ENCODE data around the gene NTM.

The NTM gene

DNA sequence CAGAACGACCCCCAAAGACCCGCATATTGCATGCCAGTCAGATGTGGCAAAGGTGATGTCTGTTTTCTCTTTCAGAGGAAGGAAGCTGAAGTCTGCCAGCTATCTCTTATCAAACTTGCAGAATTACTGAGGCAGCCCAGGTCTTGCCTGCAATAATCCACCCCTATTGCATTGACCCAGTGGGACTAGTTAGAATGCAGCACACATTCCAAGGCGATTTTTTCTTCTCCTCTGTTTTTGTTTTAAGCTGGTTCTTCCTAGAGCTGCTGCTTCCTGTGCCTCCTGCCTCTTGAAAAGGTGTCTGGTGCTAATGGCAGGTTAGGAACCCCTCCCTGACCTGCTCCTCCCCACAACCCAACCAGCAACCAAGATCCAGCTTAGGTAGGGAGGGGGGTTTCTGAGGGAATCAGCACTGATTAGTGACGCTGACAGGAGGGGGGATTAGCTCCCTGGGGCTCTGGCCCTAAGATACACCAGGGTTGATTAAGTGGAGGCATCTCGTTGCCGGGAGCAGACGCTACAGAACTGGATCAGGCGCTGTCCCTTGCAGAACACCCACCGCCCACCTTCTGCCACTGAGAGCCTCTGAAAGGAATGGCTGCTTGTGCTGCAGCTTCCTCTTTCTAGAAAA, 2.8 kb downstream of the NTM start:
- DNase-seq (ENCODE audit: low spot score), result no peak

- no peak for DNase-seq (ENCODE audit: low spot score)
Measured at GRCh38 chr11:131373756-131374155, 3.3 kb downstream of the NTM start.

- DNase-seq (ENCODE audit: low spot score), result no peak
Measured at GRCh38 chr11:131375421-131375820, 5.0 kb downstream of the NTM start.

DNA sequence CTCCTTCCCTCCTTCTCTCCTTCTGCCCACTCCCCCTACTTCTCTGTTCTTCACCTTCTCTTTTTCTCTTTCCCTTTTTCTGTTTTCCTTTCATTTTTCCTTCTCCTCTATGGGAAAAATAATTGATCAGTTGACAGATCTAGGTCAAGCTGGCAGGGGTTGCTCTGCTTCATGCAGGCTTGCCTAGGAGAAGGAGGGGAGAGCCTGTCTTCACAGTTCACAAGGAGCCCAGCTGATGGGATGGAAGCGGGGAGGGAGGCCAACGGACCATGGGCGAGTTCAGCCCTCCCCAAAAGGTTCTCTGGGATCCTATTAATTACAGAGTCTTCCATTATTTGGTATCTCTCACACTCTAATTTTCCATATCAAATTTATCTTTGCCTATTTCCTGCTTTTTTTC, 5.5 kb downstream of the NTM start:
- DNase-seq (ENCODE audit: low spot score), result no peak

DNA sequence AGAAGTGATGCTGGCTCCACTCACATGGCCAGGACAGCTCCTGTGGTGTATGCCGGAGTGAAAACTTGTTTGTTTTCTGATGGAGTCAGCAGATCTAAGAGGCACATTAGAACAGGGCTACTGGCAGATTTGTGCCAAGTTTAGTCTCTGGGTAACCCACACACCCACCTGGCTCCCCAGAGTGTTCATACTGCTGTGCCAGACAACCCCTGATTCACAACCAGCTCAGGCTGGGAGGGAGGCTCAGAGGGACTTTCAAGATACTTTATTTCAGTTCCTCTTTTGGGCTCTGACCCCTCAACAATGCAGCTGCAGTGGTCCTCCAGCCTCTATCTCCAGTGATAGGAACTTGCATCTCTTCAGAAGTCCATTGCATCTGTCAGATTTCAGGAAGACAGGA, 8.5 kb downstream of the NTM start:
- DNase-seq (ENCODE audit: low spot score), result no peak

DNA sequence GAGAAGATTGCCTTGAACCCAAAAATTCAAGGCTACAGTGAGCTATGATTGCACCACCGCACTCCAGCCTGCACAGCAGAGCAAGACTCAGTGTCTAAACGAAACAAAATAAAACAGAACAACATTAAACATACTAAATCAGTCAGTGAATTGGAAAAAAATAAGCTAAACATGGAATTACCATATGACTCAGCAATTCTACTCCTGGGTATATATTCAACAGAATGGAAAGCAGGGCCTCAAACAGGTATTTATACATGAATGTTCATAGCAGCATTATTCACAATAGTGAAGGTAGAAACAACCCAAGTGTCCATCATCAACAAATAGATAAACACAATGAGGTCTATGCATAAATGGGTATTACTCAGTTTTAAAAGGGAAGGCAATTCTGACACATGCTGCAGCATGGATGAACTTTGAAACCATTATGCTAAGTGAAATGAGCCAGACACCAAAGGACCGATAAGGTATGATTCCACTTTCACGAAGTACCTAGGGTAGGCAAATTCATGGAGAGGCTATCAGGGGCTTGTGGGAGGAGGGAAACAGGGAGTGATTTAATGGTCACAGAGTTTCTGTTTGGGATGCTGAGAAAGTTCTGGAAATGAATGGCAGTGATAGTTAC, 15.5 kb downstream of the NTM start:
- DNase-seq (ENCODE audit: low spot score), result no peak

DNA sequence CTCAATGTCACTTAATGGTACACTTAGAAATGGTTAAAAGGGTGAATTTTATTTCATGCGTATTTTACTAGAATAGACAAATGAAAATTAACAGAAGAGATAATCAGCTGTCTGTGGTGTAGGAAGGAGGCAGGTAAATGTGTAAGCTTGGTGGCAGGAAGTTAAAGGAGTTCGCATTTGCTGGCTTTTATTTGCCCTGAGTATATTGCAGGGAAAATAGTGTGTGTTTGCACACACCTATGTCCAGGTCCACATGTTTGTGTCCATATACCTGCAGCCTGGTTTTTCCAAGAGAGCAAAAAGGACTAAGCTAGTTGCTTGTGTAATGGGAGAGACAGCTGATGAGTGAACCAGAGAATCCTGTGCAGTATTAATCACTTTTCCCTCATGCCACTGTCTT, 16.0 kb downstream of the NTM start:
- no peak for DNase-seq (ENCODE audit: low spot score)

DNA sequence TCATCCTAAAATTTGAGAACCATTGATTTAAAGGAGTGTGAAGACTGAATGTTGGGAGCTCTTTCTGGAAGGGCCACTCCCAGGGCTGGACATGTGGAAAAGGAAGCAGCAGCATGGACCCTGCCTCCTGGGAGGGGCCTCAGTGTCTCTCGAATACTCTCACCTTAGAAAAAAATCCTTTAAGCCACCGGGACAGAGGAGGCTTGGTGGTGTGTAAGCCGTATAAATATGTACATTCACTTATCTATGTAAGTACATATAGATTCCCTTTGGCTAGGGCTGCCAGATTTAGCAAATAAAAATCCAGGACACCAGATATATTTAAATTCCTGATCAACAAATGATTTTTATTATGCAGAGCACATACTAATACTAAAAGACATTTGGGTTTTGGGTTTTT, 17.6 kb downstream of the NTM start:
- no peak for DNase-seq (ENCODE audit: low spot score)

DNA sequence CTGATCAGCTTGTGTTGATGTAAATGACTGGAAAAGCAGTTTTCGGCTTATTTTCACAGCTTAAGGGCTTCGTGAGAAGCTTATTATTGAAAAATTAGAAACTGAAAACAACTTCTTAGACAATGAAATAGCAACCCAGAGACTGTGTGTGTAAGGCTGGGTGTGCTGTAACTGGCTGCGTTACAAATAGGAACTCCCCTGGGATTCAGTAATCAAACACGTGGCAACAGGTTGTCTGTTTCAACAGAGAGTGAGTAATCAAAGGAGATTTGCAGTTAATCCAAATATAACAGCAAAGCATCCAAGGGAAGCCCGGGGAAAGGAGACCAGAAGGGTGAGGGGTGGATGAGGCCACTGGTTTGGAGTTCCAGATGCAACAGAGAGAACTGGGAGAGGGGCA, 19.2 kb downstream of the NTM start:
- no peak for DNase-seq (ENCODE audit: low spot score)

GRCh38 chr11:131391176-131391575, 20.8 kb downstream of the NTM start:
- DNase-seq (ENCODE audit: low spot score), result no peak

GRCh38 chr11:131392528-131393255, 22.3 kb downstream of the NTM start:
- DNase-seq (ENCODE audit: low spot score), result peak; percentile 26

DNA sequence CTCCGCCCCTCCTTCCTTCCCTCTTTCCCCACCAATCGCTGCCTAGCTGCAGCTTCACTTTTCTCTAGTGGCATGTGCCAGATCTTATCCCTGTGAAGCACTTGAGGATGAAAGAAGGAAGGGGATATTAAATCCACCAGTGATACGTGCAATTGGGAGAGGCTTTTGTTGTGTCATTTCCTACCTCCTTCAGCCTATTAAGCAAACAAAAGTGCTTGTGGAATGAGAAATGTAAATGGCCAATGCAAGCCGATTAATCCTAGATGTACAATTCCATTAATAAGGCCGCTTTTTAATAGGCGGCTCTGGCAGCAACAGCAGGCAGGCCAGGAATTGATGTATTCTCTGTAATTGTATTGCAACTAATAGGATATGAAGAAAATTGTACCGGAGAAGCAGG, 23.3 kb downstream of the NTM start:
- no peak for DNase-seq (ENCODE audit: low spot score)

DNA sequence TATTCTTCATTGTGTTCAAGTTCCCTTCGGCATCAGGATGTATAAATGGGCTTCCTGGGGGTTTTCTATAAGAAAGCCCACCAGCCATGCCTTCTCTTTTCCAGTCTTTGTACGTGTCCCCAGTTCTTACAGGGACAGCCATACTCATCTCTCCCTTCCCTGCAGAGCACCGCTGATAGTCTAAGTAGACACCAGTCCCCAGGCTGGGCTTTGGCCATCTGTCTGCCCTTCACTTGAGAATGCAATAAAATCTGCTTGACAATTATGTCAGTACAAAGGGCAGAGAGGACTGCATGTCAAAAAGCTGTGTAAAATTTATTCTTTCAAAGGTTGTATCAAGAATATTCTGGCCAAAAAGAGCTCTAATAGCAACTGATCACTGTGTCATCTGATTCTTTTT, 27.3 kb downstream of the NTM start:
- DNase-seq (ENCODE audit: low spot score), result no peak

DNA sequence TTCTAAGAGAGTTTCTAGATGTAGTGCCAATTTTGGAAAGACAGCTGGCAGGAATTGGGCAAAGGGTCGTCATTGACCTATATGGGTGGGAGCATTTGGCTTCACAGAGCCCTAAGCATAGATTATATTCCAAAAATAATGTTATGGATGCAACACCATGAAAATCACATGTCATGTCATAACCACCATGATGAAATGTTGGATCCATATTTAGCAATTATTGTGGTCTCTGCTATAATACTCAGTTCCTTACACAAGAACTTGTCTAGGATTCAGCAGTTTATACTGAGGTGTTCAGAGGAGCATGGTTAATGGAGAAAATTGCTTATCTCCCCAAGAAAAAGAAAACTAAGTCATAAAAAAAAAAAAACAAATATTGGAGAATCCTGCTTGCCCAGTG, 31.6 kb downstream of the NTM start:
- DNase-seq (ENCODE audit: low spot score), result no peak

DNA sequence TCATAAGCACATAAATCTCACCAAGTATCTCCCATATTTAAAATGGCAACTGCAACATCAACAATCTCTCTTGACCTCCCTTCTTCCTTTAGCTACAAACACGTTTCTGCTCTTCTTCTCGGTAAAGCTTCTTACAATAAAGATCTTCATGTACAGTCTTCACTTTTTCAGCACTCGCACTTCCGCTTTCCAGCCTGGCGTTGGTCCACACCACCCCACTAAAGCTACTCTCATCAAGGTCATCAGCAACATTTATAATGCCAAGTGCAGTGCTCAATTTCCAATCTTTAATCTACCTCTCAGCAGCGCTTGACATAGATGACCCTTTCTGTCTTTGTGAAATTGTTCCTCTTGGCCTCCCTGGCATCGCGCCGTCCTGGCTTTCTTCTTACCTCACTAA, 33.6 kb downstream of the NTM start:
- no peak for DNase-seq (ENCODE audit: low spot score)

GRCh38 chr11:131408025-131408640, 37.7 kb downstream of the NTM start:
- peak; percentile 60 for DNase-seq (ENCODE audit: low spot score)

DNA sequence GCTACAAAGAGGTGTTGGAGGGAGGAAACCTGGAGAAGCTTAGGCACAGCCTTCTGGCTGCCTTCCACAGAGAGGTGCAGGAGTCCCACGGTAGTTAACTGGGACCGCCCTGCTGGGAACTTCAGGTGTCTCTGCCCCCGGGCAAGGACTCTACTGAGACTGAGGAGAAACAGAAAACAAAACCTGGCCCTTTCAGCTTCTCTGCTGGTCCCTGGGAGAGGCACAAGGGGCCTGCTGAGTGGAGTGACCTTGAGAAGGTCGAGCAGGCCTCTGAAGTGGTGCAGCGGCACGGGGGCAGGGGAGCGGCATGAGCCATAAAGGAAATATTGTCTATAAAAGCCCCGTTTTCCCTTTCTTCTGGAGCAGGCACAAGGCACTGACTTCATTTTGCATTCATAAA, 38.9 kb downstream of the NTM start:
- no peak for DNase-seq (ENCODE audit: low spot score)

- DNase-seq (ENCODE audit: low spot score), result no peak
Measured at GRCh38 chr11:131411636-131412035, 41.2 kb downstream of the NTM start.

- no peak for DNase-seq (ENCODE audit: low spot score)
Measured at GRCh38 chr11:131412061-131412460, 41.6 kb downstream of the NTM start.

DNA sequence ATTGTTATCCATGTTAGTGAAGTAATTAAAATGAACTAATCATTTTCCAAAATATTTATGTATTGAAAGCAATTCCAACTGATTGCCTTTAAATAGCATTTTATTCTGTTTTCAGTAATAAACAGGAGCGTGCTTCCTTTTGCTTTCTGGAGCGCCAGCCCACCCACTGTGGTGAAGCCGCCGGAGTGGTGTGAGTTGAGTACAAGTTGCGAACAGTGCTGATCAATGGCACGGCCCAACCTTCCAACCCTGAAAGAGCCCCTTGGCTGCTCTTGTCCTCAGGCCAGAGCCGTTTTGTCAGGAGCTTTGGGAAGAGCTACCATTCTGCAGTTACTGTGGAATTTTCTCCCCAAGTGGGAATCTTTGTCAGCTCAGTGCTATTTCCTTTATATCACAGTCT, 42.8 kb downstream of the NTM start:
- no peak for DNase-seq (ENCODE audit: low spot score)

GRCh38 chr11:131418189-131418588, 47.8 kb downstream of the NTM start:
- no peak for DNase-seq (ENCODE audit: low spot score)

GRCh38 chr11:131421066-131421855, 50.8 kb downstream of the NTM start:
- DNase-seq (ENCODE audit: low spot score), result no peak

Measured in iPS-NIHi11 (cell line).